GM12892 (cell line): ENCODE data around the gene IGSF5.

Experiments
- POLR2A ChIP-seq: IDR thresholded peaks from 2 replicates; pipeline ENCODE4 v1.6.1; 2011; ENCODE audit warnings: low read depth, low read length, control low read depth
- POLR2AphosphoS5 ChIP-seq: IDR thresholded peaks from 2 replicates; pipeline ENCODE4 v1.6.1; 2011; ENCODE audit warnings: low read depth, low read length, control low read depth
- TAF1 ChIP-seq: IDR thresholded peaks from 2 replicates; pipeline ENCODE4 v1.6.1; 2011; ENCODE audit warnings: low read depth, mild to moderate bottlenecking, control low read depth, low read length, borderline replicate concordance

- no peak for TF ChIP-seq POLR2A
- TF ChIP-seq TAF1 = no peak
- TF ChIP-seq POLR2AphosphoS5 = no peak
Observed at GRCh38 chr21:39803393-39803792, 58.4 kb downstream of the IGSF5 start.
